OCI-LY3 (cell line): Measurements from ENCODE around the gene RPAP2.

ENCODE experiments used
- H2AFZ ChIP-seq: fragments of 200-600, 300-600 bp; shearing (Covaris generic); 2 replicates; pipeline ENCODE4 v1.6.0; 2014; ENCODE audit warnings: antibody characterized with exemption, low read depth, low read length
- H3K27ac ChIP-seq: fragments of 200-600, 300-600 bp; sonication (generic); 2 replicates; pipeline ENCODE4 v1.5.1; 2014; ENCODE audit warnings: mild to moderate bottlenecking, low read length, moderate library complexity, mixed read lengths
- H3K27me3 ChIP-seq: fragments of 200-600, 300-600 bp; sonication (generic); 2 replicates; pipeline ENCODE4 v1.6.1; 2014; ENCODE audit warnings: low read depth, low read length, mixed read lengths
- H3K36me3 ChIP-seq: fragments of 200-600, 300-600 bp; sonication (generic); replicated peaks from 2 replicates; pipeline ENCODE3; 2014; ENCODE audit warnings: low read depth, low read length, mixed read lengths
- H3K4me1 ChIP-seq: fragments of 300-600, 200-600 bp; sonication (generic); 2 replicates; pipeline ENCODE4 v1.6.1; 2014; ENCODE audit warnings: low read length, mixed read lengths
- H3K4me2 ChIP-seq: fragments of 200-600, 300-600 bp; sonication (generic); 2 replicates; pipeline ENCODE4 v1.6.1; 2014; ENCODE audit warnings: low read length, mixed read lengths
- H3K4me3 ChIP-seq: fragments of 300-600, 200-600 bp; sonication (generic); 2 replicates; pipeline ENCODE4 v1.5.1; 2014; ENCODE audit warnings: antibody characterized with exemption, mild to moderate bottlenecking, low read length, moderate library complexity
- H3K79me2 ChIP-seq: fragments of 300-600, 200-600 bp; shearing (Covaris generic); 2 replicates; pipeline ENCODE4 v1.6.1; 2014; ENCODE audit warnings: mild to moderate bottlenecking, low read length, mixed read lengths
- H3K9ac ChIP-seq: fragments of 300-600, 200-600 bp; shearing (Covaris generic); 2 replicates; pipeline ENCODE4 v1.6.0; 2014; ENCODE audit warnings: mild to moderate bottlenecking, low read length, moderate library complexity
- H3K9me3 ChIP-seq: fragments of 200-600, 300-600 bp; shearing (Covaris generic); 2 replicates; pipeline ENCODE4 v1.6.1; 2014; ENCODE audit warnings: low read length, mixed read lengths; ENCODE audit not compliant: insufficient read depth
- H4K20me1 ChIP-seq: fragments of 200-600, 300-600 bp; sonication (generic); 2 replicates; pipeline ENCODE4 v1.6.1; 2016; ENCODE audit warnings: low read length, mixed read lengths; ENCODE audit not compliant: insufficient read depth
- CTCF ChIP-seq: fragments of 200-600, 300-600 bp; sonication (generic); IDR thresholded peaks from 2 replicates; pipeline ENCODE4 v1.5.1; 2014; ENCODE audit warnings: antibody characterized with exemption, low read length, low read depth
- EZH2phosphoT487 ChIP-seq: fragments of 200-600 bp; shearing (Covaris generic); IDR thresholded peaks from 2 replicates; pipeline ENCODE4 v1.6.1; 2018; ENCODE audit warnings: antibody characterized with exemption, mixed run types, low read depth

Gene RPAP2

GRCh38 chr1:92408825-92409224 is 110.0 kb downstream of the RPAP2 start:
- no peaks in the 10 kb centered on the region for H3K27me3 ChIP-seq
- TF ChIP-seq EZH2phosphoT487 (no peak), CTCF (no peak)
- no peaks in the 10 kb centered on the region for H3K4me1 ChIP-seq
- no peaks in the 10 kb centered on the region for H3K36me3 ChIP-seq
- no peak overlapping the region for H2AFZ ChIP-seq
- no peaks in the 10 kb centered on the region for H3K9me3 ChIP-seq
- H4K20me1 ChIP-seq: no peaks in the 10 kb centered on the region
- H3K4me2 ChIP-seq: no peak overlapping the region
- no peak overlapping the region for H3K9ac ChIP-seq
- H3K4me3 ChIP-seq: no peak overlapping the region
- no peaks in the 10 kb centered on the region for H3K79me2 ChIP-seq
- H3K27ac ChIP-seq: no peak overlapping the region

- H3K36me3 ChIP-seq: no peaks in the 10 kb centered on the region
- no peaks in the 10 kb centered on the region for H4K20me1 ChIP-seq
- TF ChIP-seq CTCF: no peak
- TF ChIP-seq EZH2phosphoT487: no peak
- H3K4me3 ChIP-seq: no peak overlapping the region
- H3K9me3 ChIP-seq: no peaks in the 10 kb centered on the region
- no peak overlapping the region for H3K27ac ChIP-seq
- no peak overlapping the region for H3K9ac ChIP-seq
- no peak overlapping the region for H2AFZ ChIP-seq
- H3K4me1 ChIP-seq: no peaks in the 10 kb centered on the region
- no peak overlapping the region for H3K4me2 ChIP-seq
- no peaks in the 10 kb centered on the region for H3K27me3 ChIP-seq
- H3K79me2 ChIP-seq: no peaks in the 10 kb centered on the region
These were observed 111.2 kb downstream of the RPAP2 start for GRCh38 chr1:92409946-92410549.

- no peaks in the 10 kb centered on the region for H3K27me3 ChIP-seq
- H2AFZ ChIP-seq: no peak overlapping the region
- no peaks in the 10 kb centered on the region for H3K79me2 ChIP-seq
- H3K4me3 ChIP-seq: no peak overlapping the region
- TF ChIP-seq CTCF: no peak
- no peak for TF ChIP-seq EZH2phosphoT487
- H3K36me3 ChIP-seq: no peaks in the 10 kb centered on the region
- H3K4me2 ChIP-seq: no peak overlapping the region
- no peak overlapping the region for H3K9ac ChIP-seq
- H3K9me3 ChIP-seq: no peaks in the 10 kb centered on the region
- no peaks in the 10 kb centered on the region for H3K4me1 ChIP-seq
- no peak overlapping the region for H3K27ac ChIP-seq
- H4K20me1 ChIP-seq: no peaks in the 10 kb centered on the region
These were observed 111.8 kb downstream of the RPAP2 start for GRCh38 chr1:92410706-92411105.

GRCh38 chr1:92411511-92411910 is 112.7 kb downstream of the RPAP2 start:
- H2AFZ ChIP-seq: no peak overlapping the region
- H3K9me3 ChIP-seq: no peaks in the 10 kb centered on the region
- no peak overlapping the region for H3K27ac ChIP-seq
- no peaks in the 10 kb centered on the region for H3K4me1 ChIP-seq
- TF ChIP-seq EZH2phosphoT487 (no peak), CTCF (no peak)
- H3K4me3 ChIP-seq: no peak overlapping the region
- no peak overlapping the region for H3K4me2 ChIP-seq
- no peak overlapping the region for H3K9ac ChIP-seq
- H3K79me2 ChIP-seq: no peaks in the 10 kb centered on the region
- H4K20me1 ChIP-seq: no peaks in the 10 kb centered on the region
- H3K27me3 ChIP-seq: no peaks in the 10 kb centered on the region
- no peaks in the 10 kb centered on the region for H3K36me3 ChIP-seq
